ENCODE results near the gene NXPH2.

GRCh38 chr2:138691667-138692066, 88.5 kb downstream of the NXPH2 start:
- TF ChIP-seq CTCF (IDR thresholded peaks at IDR 0.05) (no peak), POLR2A (IDR thresholded peaks at IDR 0.05) (no peak)

Measured in esophagus squamous epithelium (tissue), 4 donors.